WTC11 (cell line): Measurements from ENCODE around the gene METRNL.

Source experiments
- CTCF ChIP-seq: fragments of 200-600 bp; IDR thresholded peaks from 2 replicates; pipeline ENCODE4 v1.8.0; 2022; ENCODE audit warnings: antibody characterized with exemption
- STAT6 ChIP-seq: sonication (generic); formaldehyde crosslinking; conservative IDR thresholded peaks from 2 replicates; pipeline ENCODE4 v1.8.1; 2023; ENCODE audit warnings: mild to moderate bottlenecking, low read depth, missing genetic modification reagents, moderate library complexity
- TEAD1 ChIP-seq: sonication (generic); formaldehyde crosslinking; IDR thresholded peaks from 2 replicates; pipeline ENCODE4 v1.8.0; 2022; ENCODE audit warnings: mild to moderate bottlenecking, missing genetic modification reagents
- TEAD4 ChIP-seq: sonication (generic); formaldehyde crosslinking; IDR thresholded peaks from 2 replicates; pipeline ENCODE4 v1.8.0; 2022; ENCODE audit warnings: mild to moderate bottlenecking, missing genetic modification reagents
- USF2 ChIP-seq: sonication (generic); formaldehyde crosslinking; IDR thresholded peaks from 2 replicates; pipeline ENCODE4 v1.8.1; 2023; ENCODE audit warnings: mild to moderate bottlenecking, missing genetic modification reagents, moderate library complexity
- ZBTB21 ChIP-seq: sonication (generic); formaldehyde crosslinking; IDR thresholded peaks from 2 replicates; pipeline ENCODE4 v1.8.1; 2023; ENCODE audit warnings: mild to moderate bottlenecking, missing genetic modification reagents, borderline replicate concordance
- ZNF512 ChIP-seq: sonication (generic); formaldehyde crosslinking; IDR thresholded peaks from 2 replicates; pipeline ENCODE4 v1.8.1; 2022; ENCODE audit warnings: missing genetic modification reagents, borderline replicate concordance

- TF ChIP-seq ZNF512: no peak
- no peak for TF ChIP-seq CTCF
- no peak for TF ChIP-seq ZBTB21
- TF ChIP-seq TEAD4: no peak
- TF ChIP-seq USF2: no peak
- no peak for TF ChIP-seq TEAD1 (CRISPR knock-in tag)
- TF ChIP-seq STAT6: no peak
Measured at GRCh38 chr17:83116311-83116771, 36.9 kb downstream of the METRNL start.
